ENCODE measurements around the gene PIP5K1A. TPM values are rescaled to one million over a fixed set of nuclear protein-coding genes. Genes with fewer than 3 reads are reported as not detected.

The PIP5K1A gene
- total RNA-seq, 2 experiments from 2014 or later, result 74.5 to 85.1 TPM

DNA sequence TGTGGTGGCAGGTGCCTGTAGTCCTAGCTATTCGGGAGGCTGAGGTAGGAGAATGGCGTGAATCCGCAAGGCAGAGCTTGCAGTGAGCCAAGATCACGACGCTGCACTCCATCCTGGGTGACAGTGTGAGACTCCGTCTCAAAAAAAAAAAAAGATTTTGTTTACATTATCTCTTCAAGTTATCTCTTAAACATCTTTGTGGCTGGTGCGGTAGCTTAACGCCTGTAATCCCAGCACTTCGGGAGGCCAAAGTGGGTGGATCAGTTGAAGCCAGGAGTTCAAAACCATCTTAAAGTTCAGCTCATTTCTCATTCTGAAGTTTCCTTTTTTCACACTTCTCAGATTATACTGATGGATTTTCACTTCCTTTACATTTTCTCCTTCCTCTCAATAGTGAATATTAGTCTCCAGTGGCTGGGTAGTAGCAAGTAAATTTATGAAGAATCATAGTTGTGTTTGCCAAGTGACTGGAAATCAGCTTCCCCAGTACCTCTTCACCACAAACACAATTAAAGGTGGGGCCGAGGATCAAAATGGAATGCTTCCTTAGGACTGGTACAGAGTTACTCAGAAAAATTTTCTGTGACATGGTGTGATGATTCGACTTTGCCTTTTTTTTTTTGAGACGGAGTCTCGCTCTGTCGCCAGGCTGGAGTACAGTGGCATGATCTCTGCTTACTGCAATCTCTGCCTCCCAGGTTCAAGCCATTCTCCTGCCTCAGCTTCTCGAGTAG is 13.8 kb downstream of the PIP5K1A start:
- peak; percentile 59 for ATAC-seq
- peak overlapping the region; percentile 93 for H3K27ac Mint-ChIP-seq
- no peaks in the 10 kb centered on the region for H3K9me3 Mint-ChIP-seq (ENCODE audit: low read depth)
- intact Hi-C loops (cut with DNase I, micrococcal nuclease), result no loop called here
- H3K27me3 Mint-ChIP-seq, result no peaks in the 10 kb centered on the region
- peak; percentile 43 for DNase-seq
- peaks cover 38% of the 10 kb centered on the region for H3K4me1 Mint-ChIP-seq
- peak overlapping the region; percentile 55 for H3K4me3 Mint-ChIP-seq
- ChIA-PET POLR2A (interaction anchor here (0.6 to 1.0 kb wide), 6 partner anchors 12 to 149 kb away, joined by 3 to 8 read pairs (median 3); partner anchors contain the start of gene VPS72), CTCF (interaction anchor here (0.6 to 1.8 kb wide), 9 partner anchors 8 to 352 kb away, joined by 3 to 10 read pairs (median 3); no protein-coding TSS in a partner anchor)
- peaks cover 36% of the 10 kb centered on the region for H3K36me3 Mint-ChIP-seq (ENCODE audit: low read depth)

DNA sequence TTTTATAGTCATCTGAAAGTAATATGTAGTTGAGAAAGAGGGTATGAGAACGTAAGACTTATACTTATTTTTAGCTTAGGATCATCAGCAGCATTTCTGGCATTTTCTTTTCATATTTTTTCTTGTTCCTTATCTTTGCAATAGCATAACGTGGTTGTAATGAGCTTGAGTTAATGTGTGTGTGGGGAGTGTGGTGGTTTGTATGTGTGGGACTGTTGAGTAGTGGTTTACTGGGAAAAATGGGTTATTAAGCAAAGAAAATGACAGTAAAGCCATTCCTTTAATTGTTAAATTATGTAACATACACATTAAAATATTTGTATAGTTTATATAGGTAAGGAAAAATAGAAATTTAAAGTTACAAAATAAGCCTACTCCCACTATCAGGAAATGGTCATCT is 15.2 kb downstream of the PIP5K1A start:
- peaks cover 40% of the 10 kb centered on the region for H3K4me1 Mint-ChIP-seq
- ChIA-PET CTCF (interaction anchor here (0.8 kb wide), 1 partner anchor 14 kb away, joined by 5 read pairs; no protein-coding TSS in a partner anchor), POLR2A (no interaction called here)
- no peaks in the 10 kb centered on the region for H3K27me3 Mint-ChIP-seq
- intact Hi-C loops (cut with DNase I, micrococcal nuclease), result no loop called here
- H3K27ac Mint-ChIP-seq, result no peak overlapping the region
- no peak overlapping the region for H3K4me3 Mint-ChIP-seq
- H3K9me3 Mint-ChIP-seq (ENCODE audit: low read depth), result no peaks in the 10 kb centered on the region
- DNase-seq, result no peak
- no peak for ATAC-seq
- H3K36me3 Mint-ChIP-seq (ENCODE audit: low read depth), result peaks cover 30% of the 10 kb centered on the region

DNA sequence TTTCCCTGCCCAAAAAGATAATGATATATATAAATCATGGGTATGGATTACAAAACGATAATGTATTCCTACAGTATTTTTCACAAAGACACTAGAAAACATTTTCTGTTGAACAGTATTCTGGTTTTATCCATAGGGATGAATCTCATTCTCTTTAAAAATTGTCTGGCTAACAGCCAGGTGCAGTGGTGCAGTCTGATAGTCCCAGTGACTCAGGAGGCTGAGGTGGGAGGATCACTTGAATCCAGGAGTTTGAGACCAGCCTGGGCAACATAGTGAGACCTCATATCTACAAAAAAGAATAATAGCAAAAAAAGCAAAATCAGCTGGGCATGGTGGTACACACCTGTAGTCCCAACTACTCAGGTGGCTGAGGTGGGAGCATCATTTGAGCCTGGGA is 23.3 kb downstream of the PIP5K1A start:
- Mint-ChIP-seq H3K27ac (no peak overlapping the region), H3K27me3 (no peaks in the 10 kb centered on the region), H3K4me3 (no peak overlapping the region), H3K36me3 (ENCODE audit: low read depth) (peaks cover 16% of the 10 kb centered on the region), H3K4me1 (peaks cover 5% of the 10 kb centered on the region), H3K9me3 (ENCODE audit: low read depth) (no peaks in the 10 kb centered on the region)
- no peak for ATAC-seq
- POLR2A ChIA-PET, result no interaction called here
- intact Hi-C loops (cut with DNase I, micrococcal nuclease), result no loop called here
- CTCF ChIA-PET, result no interaction called here
- DNase-seq, result no peak

DNA sequence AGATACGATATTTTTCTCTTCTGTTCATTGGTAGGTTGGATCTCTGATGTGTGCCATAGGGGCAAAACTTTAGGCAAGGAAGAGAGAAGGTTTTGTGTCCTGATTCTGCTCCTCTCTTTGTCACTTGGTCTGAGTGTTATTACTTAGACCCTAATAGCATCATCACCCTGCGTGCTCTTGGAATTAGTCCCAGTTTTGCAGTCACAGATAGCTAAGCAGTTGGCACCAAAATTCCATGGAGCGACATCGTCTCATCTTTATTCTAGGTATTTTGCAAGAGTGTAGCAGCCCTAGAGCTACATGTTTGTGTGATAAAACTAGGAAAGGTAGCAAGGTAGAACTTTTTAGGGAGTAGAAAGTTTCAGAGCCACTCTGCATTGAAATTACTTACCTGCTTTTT is 23.8 kb downstream of the PIP5K1A start:
- DNase-seq, result no peak
- Mint-ChIP-seq H3K27ac (no peak overlapping the region), H3K4me1 (peaks cover 4% of the 10 kb centered on the region), H3K27me3 (no peaks in the 10 kb centered on the region), H3K4me3 (no peak overlapping the region), H3K9me3 (ENCODE audit: low read depth) (no peaks in the 10 kb centered on the region), H3K36me3 (ENCODE audit: low read depth) (peaks cover 19% of the 10 kb centered on the region)
- ATAC-seq, result no peak
- intact Hi-C loops (cut with DNase I, micrococcal nuclease), result no loop called here
- ChIA-PET CTCF (interaction anchor here (1.0 kb wide), 1 partner anchor 118 kb away, joined by 3 read pairs; no protein-coding TSS in a partner anchor), POLR2A (interaction anchor here (0.6 kb wide), 1 partner anchor 60 kb away, joined by 3 read pairs; no protein-coding TSS in a partner anchor)

DNA sequence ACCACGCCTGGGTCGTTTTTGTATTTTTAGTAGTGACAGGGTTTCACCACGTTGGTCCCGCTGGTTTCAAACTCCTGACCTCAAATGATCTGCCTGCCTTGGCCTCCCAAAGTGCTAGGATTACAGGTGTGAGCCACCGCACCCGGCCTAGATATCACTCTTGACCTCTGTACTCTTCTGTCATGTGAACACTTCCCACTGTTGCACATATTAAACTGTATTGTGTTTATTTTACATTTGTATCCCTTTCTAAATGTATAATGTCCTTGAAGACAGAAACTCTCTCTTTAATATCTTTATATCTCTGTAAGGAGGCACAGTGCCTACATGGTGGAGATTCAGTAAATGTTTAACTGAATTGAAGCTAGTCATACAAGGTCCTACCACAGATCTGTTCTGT is 36.9 kb downstream of the PIP5K1A start:
- DNase-seq (no peak), ATAC-seq (no peak)
- Mint-ChIP-seq H3K36me3 (ENCODE audit: low read depth) (peaks cover 56% of the 10 kb centered on the region), H3K9me3 (ENCODE audit: low read depth) (no peaks in the 10 kb centered on the region), H3K27ac (no peak overlapping the region), H3K4me3 (no peak overlapping the region), H3K4me1 (peaks cover 3% of the 10 kb centered on the region), H3K27me3 (no peaks in the 10 kb centered on the region)
- intact Hi-C loops (cut with DNase I, micrococcal nuclease), result no loop called here
- POLR2A ChIA-PET, result no interaction called here
- CTCF ChIA-PET, result interaction anchor here (0.7 to 1.2 kb wide), 2 partner anchors 17 to 1090 kb away, joined by 3 to 4 read pairs; partner anchors contain the start of gene FLG

DNA sequence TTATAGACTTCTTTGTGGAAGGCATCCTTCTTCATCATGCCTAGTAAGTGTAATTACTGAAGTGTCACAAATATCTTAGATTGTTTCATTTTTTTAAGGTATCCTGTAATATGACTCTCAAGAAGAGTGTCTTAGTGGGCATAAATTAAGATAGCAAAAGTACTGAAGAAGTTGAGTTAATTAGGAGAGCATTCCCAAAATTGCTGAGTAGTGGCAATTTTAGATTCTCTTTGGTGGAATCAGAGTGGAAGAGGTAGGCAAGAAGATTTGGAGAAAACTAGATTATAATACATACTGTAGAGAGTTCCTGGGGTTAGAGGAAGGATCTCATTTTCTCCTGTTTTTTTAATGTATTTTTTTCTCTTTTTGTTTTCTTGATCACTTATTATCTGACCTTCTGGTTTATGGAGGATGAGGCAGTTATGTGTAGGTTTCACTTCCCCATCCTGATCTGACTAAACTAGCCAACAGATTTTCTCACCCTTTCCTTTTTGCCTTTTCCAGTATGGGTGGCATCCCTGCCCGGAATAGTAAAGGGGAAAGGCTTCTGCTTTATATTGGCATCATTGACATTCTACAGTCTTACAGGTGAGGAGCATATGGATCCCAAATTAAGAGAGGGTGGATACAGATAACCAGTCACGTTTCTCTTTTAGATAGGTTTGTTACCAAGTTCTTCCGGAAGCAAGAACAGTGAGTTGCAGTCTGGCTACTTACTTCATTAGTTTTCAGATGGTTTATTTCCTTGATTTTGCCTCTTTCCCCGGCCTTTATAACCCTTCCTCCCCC is 39.5 kb downstream of the PIP5K1A start:
- no peaks in the 10 kb centered on the region for H3K9me3 Mint-ChIP-seq (ENCODE audit: low read depth)
- POLR2A ChIA-PET, result no interaction called here
- ATAC-seq (no peak), DNase-seq (no peak)
- peak overlapping the region; percentile 48 for H3K27ac Mint-ChIP-seq
- CTCF ChIA-PET, result interaction anchor here (1.1 kb wide), 1 partner anchor 8 kb away, joined by 4 read pairs; no protein-coding TSS in a partner anchor
- peaks cover 3% of the 10 kb centered on the region for H3K4me1 Mint-ChIP-seq
- H3K36me3 Mint-ChIP-seq (ENCODE audit: low read depth), result peaks cover 50% of the 10 kb centered on the region
- H3K27me3 Mint-ChIP-seq, result no peaks in the 10 kb centered on the region
- no peak overlapping the region for H3K4me3 Mint-ChIP-seq
- intact Hi-C loops (cut with DNase I, micrococcal nuclease), result no loop called here

DNA sequence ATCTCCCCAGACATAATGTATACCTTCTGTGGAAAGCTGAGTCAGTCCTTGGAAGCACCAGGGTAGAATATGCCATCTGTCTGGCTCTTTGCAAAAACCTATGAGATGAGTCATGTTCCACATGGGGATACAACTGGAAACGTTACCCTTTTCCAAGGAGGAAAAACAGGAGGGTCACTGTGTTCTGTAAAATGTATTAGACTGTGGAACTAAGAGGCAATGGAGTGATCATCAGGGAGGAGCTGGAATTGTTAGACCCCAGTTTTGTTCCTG is 40.1 kb downstream of the PIP5K1A start:
- Mint-ChIP-seq H3K9me3 (ENCODE audit: low read depth) (no peaks in the 10 kb centered on the region), H3K4me3 (no peak overlapping the region), H3K27me3 (no peaks in the 10 kb centered on the region), H3K4me1 (peaks cover 3% of the 10 kb centered on the region), H3K27ac (no peak overlapping the region), H3K36me3 (ENCODE audit: low read depth) (peaks cover 54% of the 10 kb centered on the region)
- ChIA-PET CTCF (interaction anchor here (0.5 kb wide), 1 partner anchor 137 kb away, joined by 3 read pairs; no protein-coding TSS in a partner anchor), POLR2A (no interaction called here)
- no peak for DNase-seq
- no peak for ATAC-seq
- intact Hi-C loops (cut with DNase I, micrococcal nuclease), result no loop called here

DNA sequence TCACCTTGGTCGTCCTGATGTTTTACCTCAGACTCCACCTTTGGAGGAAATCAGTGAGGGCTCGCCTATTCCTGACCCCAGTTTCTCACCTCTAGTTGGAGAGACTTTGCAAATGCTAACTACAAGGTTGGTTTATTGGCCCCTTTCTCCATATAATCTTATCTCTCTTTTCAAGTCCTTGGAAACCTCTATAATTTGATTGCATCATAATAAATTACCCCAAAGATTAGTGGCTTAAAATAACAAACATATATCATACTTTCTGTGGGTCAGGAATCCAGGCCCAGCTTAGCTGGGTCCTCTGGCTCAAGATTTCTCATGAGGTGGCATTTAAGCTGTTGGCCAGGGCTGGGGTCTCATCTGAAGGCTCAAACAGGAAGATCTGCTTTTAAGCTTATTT is 44.1 kb downstream of the PIP5K1A start:
- Mint-ChIP-seq H3K9me3 (ENCODE audit: low read depth) (no peaks in the 10 kb centered on the region), H3K4me3 (no peak overlapping the region), H3K27ac (peak overlapping the region; percentile 38), H3K27me3 (no peaks in the 10 kb centered on the region), H3K36me3 (ENCODE audit: low read depth) (peaks cover 66% of the 10 kb centered on the region), H3K4me1 (peaks cover 3% of the 10 kb centered on the region)
- no peak for ATAC-seq
- no peak for DNase-seq
- ChIA-PET CTCF (interaction anchor here (0.6 to 1.6 kb wide), 2 partner anchors 10 to 165 kb away, joined by 3 to 16 read pairs; no protein-coding TSS in a partner anchor), POLR2A (no interaction called here)
- intact Hi-C loops (cut with DNase I, micrococcal nuclease), result no loop called here

DNA sequence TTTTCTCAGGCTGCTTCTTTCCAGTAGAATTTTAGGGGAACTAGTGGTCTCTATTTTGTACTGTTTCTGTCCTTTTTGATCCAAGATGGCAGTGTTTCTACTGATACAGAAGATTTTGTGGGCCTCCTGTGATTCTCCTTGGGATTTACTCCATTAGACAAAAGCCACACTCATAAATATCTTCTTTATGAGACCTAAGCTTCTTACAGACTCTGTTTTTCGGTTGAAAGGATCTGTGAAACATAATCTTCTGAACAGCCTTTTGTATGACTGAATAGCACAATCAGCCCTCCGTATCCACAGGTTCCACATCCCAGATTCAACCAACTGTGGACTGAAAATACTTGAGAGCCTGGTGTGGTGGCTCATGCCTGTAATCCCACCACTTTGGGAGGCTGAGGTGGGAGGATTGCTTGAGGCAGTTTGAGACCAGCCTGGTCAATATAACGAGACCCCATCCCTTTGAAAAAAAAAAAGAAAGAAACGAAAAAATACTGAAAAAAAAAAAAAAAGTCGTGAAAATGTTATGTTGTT is 45.4 kb downstream of the PIP5K1A start:
- intact Hi-C loops (cut with DNase I, micrococcal nuclease), result no loop called here
- CTCF ChIA-PET, result interaction anchor here (0.7 kb wide), 1 partner anchor 87 kb away, joined by 3 read pairs; the partner anchor contains the start of gene TNFAIP8L2

DNA sequence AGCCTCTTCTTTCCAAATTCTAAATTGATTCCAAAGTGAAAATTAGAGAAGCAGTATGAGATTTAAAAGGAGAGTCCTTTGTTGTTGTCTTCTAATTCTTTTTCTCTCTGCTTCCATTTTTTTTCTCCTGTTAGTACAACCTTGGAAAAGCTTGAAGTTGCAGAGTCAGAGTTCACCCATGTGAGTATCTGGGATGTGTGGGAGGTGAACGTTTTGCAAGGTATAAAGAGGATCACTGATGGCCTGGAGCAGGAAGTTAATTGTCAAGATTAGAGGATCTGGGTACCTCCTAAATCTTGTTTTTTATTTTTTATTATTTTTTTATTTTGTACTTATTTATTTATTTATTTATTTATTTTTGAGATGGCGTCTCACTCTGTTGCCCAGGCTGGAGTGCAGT is 48.4 kb downstream of the PIP5K1A start:
- Mint-ChIP-seq H3K4me1 (no peaks in the 10 kb centered on the region), H3K27ac (no peak overlapping the region), H3K36me3 (ENCODE audit: low read depth) (peaks cover 59% of the 10 kb centered on the region), H3K4me3 (no peak overlapping the region), H3K27me3 (no peaks in the 10 kb centered on the region), H3K9me3 (ENCODE audit: low read depth) (no peaks in the 10 kb centered on the region)
- ChIA-PET CTCF (interaction anchor here (0.6 to 1.4 kb wide), 4 partner anchors 10 to 588 kb away, joined by 3 to 4 read pairs (median 4); no protein-coding TSS in a partner anchor), POLR2A (no interaction called here)
- ATAC-seq, result no peak
- intact Hi-C loops (cut with DNase I, micrococcal nuclease), result no loop called here
- DNase-seq, result no peak

More for the DNA sequence above, 45.4 kb downstream of the PIP5K1A start:
- H3K27ac Mint-ChIP-seq, result no peak overlapping the region
- no peaks in the 10 kb centered on the region for H3K27me3 Mint-ChIP-seq
- no peak for DNase-seq
- POLR2A ChIA-PET, result no interaction called here
- no peaks in the 10 kb centered on the region for H3K9me3 Mint-ChIP-seq (ENCODE audit: low read depth)
- H3K4me1 Mint-ChIP-seq, result no peaks in the 10 kb centered on the region
- no peak for ATAC-seq
- peaks cover 66% of the 10 kb centered on the region for H3K36me3 Mint-ChIP-seq (ENCODE audit: low read depth)
- H3K4me3 Mint-ChIP-seq, result no peak overlapping the region

Measured in activated CD4-positive, alpha-beta T cell treated with anti-CD3 and anti-CD28 coated beads for 36 hours (primary cell).